Measurements from ENCODE around the gene UBQLN1.

The UBQLN1 gene

DNA sequence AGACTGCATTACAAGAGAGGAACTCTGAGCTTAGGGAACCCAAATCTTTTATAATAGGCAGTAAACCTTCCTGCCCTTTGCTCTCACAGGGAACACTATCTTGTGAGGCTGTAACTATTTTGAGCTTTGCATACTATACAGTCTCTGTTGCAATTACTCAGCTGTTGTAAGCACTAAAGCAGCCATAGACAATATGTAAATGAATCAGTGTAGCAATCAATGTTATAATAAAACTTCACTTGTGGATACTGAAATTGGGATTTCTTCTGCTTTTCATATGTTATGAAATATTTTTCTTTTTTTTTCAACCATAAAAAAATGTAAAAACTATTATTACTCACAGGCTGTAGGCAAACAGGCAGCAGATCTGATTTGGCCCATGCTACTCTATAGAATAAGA lies 16.7 kb upstream of the UBQLN1 start:
- ChIA-PET POLR2A (ENCODE audit: low non-redundant PET) (no interaction called here), CTCF (interaction anchor here (1.5 kb wide), 1 partner anchor 9 kb away, joined by 4 read pairs; no protein-coding TSS in a partner anchor)
- no peak overlapping the region for H3K27ac ChIP-seq
- no peak for TF ChIP-seq CTCF (conservative IDR thresholded peaks at IDR 0.05; ENCODE audit: low read depth)
- DNase-seq (ENCODE audit: low spot score): no peak

- CTCF ChIA-PET: interaction anchor here (0.6 to 0.7 kb wide), 2 partner anchors 102 to 752 kb away, joined by 3 to 4 read pairs; no protein-coding TSS in a partner anchor
- POLR2A ChIA-PET (ENCODE audit: low non-redundant PET): no interaction called here
- H3K27ac ChIP-seq: no peak overlapping the region
- DNase-seq (ENCODE audit: low spot score): no peak
- no peak for TF ChIP-seq CTCF (conservative IDR thresholded peaks at IDR 0.05; ENCODE audit: low read depth)
Measured at GRCh38 chr9:83722726-83723495, 15.2 kb upstream of the UBQLN1 start.

GRCh38 chr9:83721509-83721908 lies 13.8 kb upstream of the UBQLN1 start:
- no peak overlapping the region for H3K27ac ChIP-seq
- no peak for DNase-seq (ENCODE audit: low spot score)
- ChIA-PET POLR2A (ENCODE audit: low non-redundant PET) (no interaction called here), CTCF (interaction anchor here (0.8 kb wide), 1 partner anchor 12 kb away, joined by 3 read pairs; no protein-coding TSS in a partner anchor)
- no peak for TF ChIP-seq CTCF (conservative IDR thresholded peaks at IDR 0.05; ENCODE audit: low read depth)

GRCh38 chr9:83715794-83716193 lies 8.0 kb upstream of the UBQLN1 start:
- DNase-seq (ENCODE audit: low spot score): no peak
- TF ChIP-seq CTCF (conservative IDR thresholded peaks at IDR 0.05; ENCODE audit: low read depth): no peak
- H3K27ac ChIP-seq: no peak overlapping the region
- ChIA-PET CTCF (interaction anchor here (0.6 to 0.9 kb wide), 3 partner anchors 8 to 710 kb away, joined by 3 to 4 read pairs (median 3); no protein-coding TSS in a partner anchor), POLR2A (ENCODE audit: low non-redundant PET) (no interaction called here)

- H3K27ac ChIP-seq: no peak overlapping the region
- no peak for DNase-seq (ENCODE audit: low spot score)
- ChIA-PET POLR2A (ENCODE audit: low non-redundant PET) (no interaction called here), CTCF (interaction anchor here (0.6 to 0.9 kb wide), 3 partner anchors 9 to 1940 kb away, joined by 3 to 4 read pairs (median 4); no protein-coding TSS in a partner anchor)
- TF ChIP-seq CTCF (conservative IDR thresholded peaks at IDR 0.05; ENCODE audit: low read depth): no peak
Measured at GRCh38 chr9:83715221-83715620, 7.5 kb upstream of the UBQLN1 start.

- CTCF ChIA-PET: no interaction called here
- H3K27ac ChIP-seq: no peak overlapping the region
- DNase-seq (ENCODE audit: low spot score): no peak
- TF ChIP-seq CTCF (conservative IDR thresholded peaks at IDR 0.05; ENCODE audit: low read depth): peak; percentile 25; the same call in 1 of the 2 replicates
- POLR2A ChIA-PET (ENCODE audit: low non-redundant PET): no interaction called here
Measured at GRCh38 chr9:83714329-83714728, 6.6 kb upstream of the UBQLN1 start.

All from RWPE1 (cell line).